Measurements from ENCODE around the gene TNFRSF14.

Gene TNFRSF14

GRCh38 chr1:2604156-2604843 is 48.1 kb downstream of the TNFRSF14 start:
- no peak for DNase-seq

- DNase-seq: no peak
These were observed 48.8 kb downstream of the TNFRSF14 start for GRCh38 chr1:2604844-2605508.

GRCh38 chr1:2605509-2606395 is 49.6 kb downstream of the TNFRSF14 start:
- DNase-seq: no peak

GRCh38 chr1:2606396-2606880 is 50.3 kb downstream of the TNFRSF14 start:
- DNase-seq: no peak

GRCh38 chr1:2606881-2607621 is 50.9 kb downstream of the TNFRSF14 start:
- DNase-seq: no peak

- no peak for DNase-seq
These were observed 51.5 kb downstream of the TNFRSF14 start for GRCh38 chr1:2607641-2608091.

- DNase-seq: no peak
These were observed 53.3 kb downstream of the TNFRSF14 start for GRCh38 chr1:2609319-2610035.

GRCh38 chr1:2610036-2610959 is 54.1 kb downstream of the TNFRSF14 start:
- no peak for DNase-seq

- peak; percentile 12 for DNase-seq
These were observed 54.9 kb downstream of the TNFRSF14 start for GRCh38 chr1:2611031-2611501.

- no peak for DNase-seq
These were observed 55.7 kb downstream of the TNFRSF14 start for GRCh38 chr1:2611621-2612437.

GRCh38 chr1:2612591-2613365 is 56.6 kb downstream of the TNFRSF14 start:
- no peak for DNase-seq
